ENCODE results near the gene NFIA.

- TF ChIP-seq CTCF (IDR thresholded peaks at IDR 0.05; ENCODE audit: low read length): no peak
- TF ChIP-seq EZH2 (optimal IDR thresholded peaks at IDR 0.05; ENCODE audit: low read depth, low read length): no peak
Observed at GRCh38 chr1:61341426-61341825, 259.1 kb downstream of the NFIA start.
